T-helper 2 cell treated with Interferon-gamma antibody and Interleukin-4, amounts not matched to agents 5 μg/mL and 100 μg/mL, for 36 hours (primary cell): ENCODE results near the gene PRIM1.
"Not testable (repeated sequence)": the region's sequence is repeated elsewhere in the genome, so short reads cannot be mapped to it uniquely, and the experiment has no call there.

ENCODE experiments used
- DNase-seq: peaks from one replicate; pipeline ENCODE4 v3.0.0; 2021; ENCODE audit warnings: low spot score
- H3K27ac Mint-ChIP-seq: one replicate; pipeline ENCODE4 v1.8.0; 2021; ENCODE audit warnings: mild to moderate bottlenecking, mixed read lengths
- H3K27me3 Mint-ChIP-seq: one replicate; pipeline ENCODE4 v1.8.0; 2021; ENCODE audit warnings: low read depth, mixed read lengths
- H3K36me3 Mint-ChIP-seq: one replicate; pipeline ENCODE4 v1.8.0; 2021; ENCODE audit warnings: low read depth, mixed read lengths
- H3K4me1 Mint-ChIP-seq: one replicate; pipeline ENCODE4 v1.8.0; 2021; ENCODE audit warnings: low read depth, mixed read lengths
- H3K4me3 Mint-ChIP-seq: one replicate; pipeline ENCODE4 v1.8.0; 2022; ENCODE audit warnings: mild to moderate bottlenecking, moderate library complexity, mixed read lengths
- H3K9me3 Mint-ChIP-seq: one replicate; pipeline ENCODE4 v1.8.0; 2021; ENCODE audit warnings: mixed read lengths

Gene PRIM1

GRCh38 chr12:56749853-56750252, 2.3 kb downstream of the PRIM1 start:
- Mint-ChIP-seq H3K4me3 (peak overlapping the region; percentile 80), H3K27ac (peak overlapping the region; percentile 84), H3K27me3 (no peaks in the 10 kb centered on the region), H3K36me3 (peaks cover 44% of the 10 kb centered on the region), H3K9me3 (no peaks in the 10 kb centered on the region), H3K4me1 (peaks cover 33% of the 10 kb centered on the region)
- no peak for DNase-seq

GRCh38 chr12:56749359-56749758, 2.8 kb downstream of the PRIM1 start:
- Mint-ChIP-seq H3K36me3 (peaks cover 44% of the 10 kb centered on the region), H3K4me3 (peak overlapping the region; percentile 80), H3K27me3 (no peaks in the 10 kb centered on the region), H3K27ac (peak overlapping the region; percentile 84), H3K9me3 (no peaks in the 10 kb centered on the region), H3K4me1 (peaks cover 33% of the 10 kb centered on the region)
- DNase-seq = no peak

GRCh38 chr12:56728139-56728861, 23.8 kb downstream of the PRIM1 start:
- H3K4me1 Mint-ChIP-seq = peaks cover 13% of the 10 kb centered on the region
- no peaks in the 10 kb centered on the region for H3K27me3 Mint-ChIP-seq
- H3K36me3 Mint-ChIP-seq = peaks cover 52% of the 10 kb centered on the region
- H3K27ac Mint-ChIP-seq = no peak overlapping the region
- H3K4me3 Mint-ChIP-seq = no peak overlapping the region
- H3K9me3 Mint-ChIP-seq = no peaks in the 10 kb centered on the region
- DNase-seq = no peak

GRCh38 chr12:56726196-56726675, 25.9 kb downstream of the PRIM1 start:
- H3K27ac Mint-ChIP-seq = peak overlapping the region; percentile 96
- not testable (repeated sequence) for DNase-seq, H3K27me3 Mint-ChIP-seq, H3K9me3 Mint-ChIP-seq
- peaks cover 62% of the 10 kb centered on the region for H3K36me3 Mint-ChIP-seq
- H3K4me1 Mint-ChIP-seq = peaks cover 31% of the 10 kb centered on the region
- peak overlapping the region; percentile 95 for H3K4me3 Mint-ChIP-seq

- Mint-ChIP-seq H3K4me1 (peaks cover 37% of the 10 kb centered on the region), H3K27me3 (no peaks in the 10 kb centered on the region), H3K4me3 (peak overlapping the region; percentile 95), H3K36me3 (peaks cover 63% of the 10 kb centered on the region), H3K9me3 (no peaks in the 10 kb centered on the region), H3K27ac (peak overlapping the region; percentile 96)
- DNase-seq = no peak
These were observed 26.4 kb downstream of the PRIM1 start for GRCh38 chr12:56725723-56726102.

GRCh38 chr12:56724972-56725722, 27.0 kb downstream of the PRIM1 start, which contains the start of gene NACA:
Gene NACA, minus strand, starts transcription at chr12:56725299. Its CDS starts 778 bp downstream, at chr12:56724521.
- H3K9me3 Mint-ChIP-seq = no peaks in the 10 kb centered on the region
- H3K4me3 Mint-ChIP-seq = peak within 1 kb of the TSS; percentile 95
- peaks cover 68% of the 10 kb centered on the region for H3K36me3 Mint-ChIP-seq
- H3K27ac Mint-ChIP-seq = peak within 1 kb of the TSS; percentile 96
- peak; percentile 99 for DNase-seq
- H3K27me3 Mint-ChIP-seq = no peaks in the 10 kb centered on the region
- H3K4me1 Mint-ChIP-seq = peaks cover 42% of the 10 kb centered on the region

- peak overlapping the region; percentile 95 for H3K4me3 Mint-ChIP-seq
- H3K36me3 Mint-ChIP-seq = peaks cover 70% of the 10 kb centered on the region
- peaks cover 45% of the 10 kb centered on the region for H3K4me1 Mint-ChIP-seq
- no peaks in the 10 kb centered on the region for H3K9me3 Mint-ChIP-seq
- H3K27ac Mint-ChIP-seq = peak overlapping the region; percentile 96
- no peaks in the 10 kb centered on the region for H3K27me3 Mint-ChIP-seq
- DNase-seq = no peak
These were observed 27.5 kb downstream of the PRIM1 start for GRCh38 chr12:56724701-56724971.

- H3K4me1 Mint-ChIP-seq = peaks cover 51% of the 10 kb centered on the region
These were observed 28.0 kb downstream of the PRIM1 start for GRCh38 chr12:56723889-56724700.

GRCh38 chr12:56723352-56723751, 28.8 kb downstream of the PRIM1 start:
- Mint-ChIP-seq H3K36me3 (peaks cover 75% of the 10 kb centered on the region), H3K27ac (no peak overlapping the region), H3K4me1 (peaks cover 56% of the 10 kb centered on the region), H3K9me3 (no peaks in the 10 kb centered on the region), H3K4me3 (peak overlapping the region; percentile 95), H3K27me3 (no peaks in the 10 kb centered on the region)
- no peak for DNase-seq

More at GRCh38 chr12:56723889-56724700, 28.0 kb downstream of the PRIM1 start:
- Mint-ChIP-seq H3K4me3 (peak overlapping the region; percentile 95), H3K36me3 (peaks cover 71% of the 10 kb centered on the region), H3K27ac (peak overlapping the region; percentile 96), H3K27me3 (no peaks in the 10 kb centered on the region), H3K9me3 (no peaks in the 10 kb centered on the region)
- no peak for DNase-seq

- Mint-ChIP-seq H3K4me3 (peak overlapping the region; percentile 95), H3K27me3 (no peaks in the 10 kb centered on the region), H3K9me3 (no peaks in the 10 kb centered on the region), H3K36me3 (peaks cover 75% of the 10 kb centered on the region), H3K27ac (no peak overlapping the region), H3K4me1 (peaks cover 56% of the 10 kb centered on the region)
- DNase-seq = no peak
These were observed 29.3 kb downstream of the PRIM1 start for GRCh38 chr12:56722832-56723231.

- Mint-ChIP-seq H3K36me3 (peaks cover 71% of the 10 kb centered on the region), H3K4me1 (peaks cover 61% of the 10 kb centered on the region), H3K4me3 (peak overlapping the region; percentile 95), H3K27me3 (no peaks in the 10 kb centered on the region), H3K9me3 (no peaks in the 10 kb centered on the region), H3K27ac (peak overlapping the region; percentile 6)
- DNase-seq = no peak
These were observed 30.4 kb downstream of the PRIM1 start for GRCh38 chr12:56721721-56722120.

- Mint-ChIP-seq H3K27ac (peak overlapping the region; percentile 80), H3K27me3 (no peaks in the 10 kb centered on the region), H3K4me3 (peak overlapping the region; percentile 95), H3K4me1 (peaks cover 65% of the 10 kb centered on the region), H3K9me3 (no peaks in the 10 kb centered on the region), H3K36me3 (peaks cover 74% of the 10 kb centered on the region)
- DNase-seq = no peak
These were observed 30.9 kb downstream of the PRIM1 start for GRCh38 chr12:56721216-56721615.

GRCh38 chr12:56720731-56721151, 31.4 kb downstream of the PRIM1 start:
- H3K27ac Mint-ChIP-seq = peak overlapping the region; percentile 80
- no peaks in the 10 kb centered on the region for H3K9me3 Mint-ChIP-seq
- no peak for DNase-seq
- no peaks in the 10 kb centered on the region for H3K27me3 Mint-ChIP-seq
- H3K4me3 Mint-ChIP-seq = peak overlapping the region; percentile 95
- H3K4me1 Mint-ChIP-seq = peaks cover 63% of the 10 kb centered on the region
- H3K36me3 Mint-ChIP-seq = peaks cover 77% of the 10 kb centered on the region

GRCh38 chr12:56719056-56719455, 33.1 kb downstream of the PRIM1 start:
- no peaks in the 10 kb centered on the region for H3K27me3 Mint-ChIP-seq
- H3K9me3 Mint-ChIP-seq = no peaks in the 10 kb centered on the region
- H3K27ac Mint-ChIP-seq = peak overlapping the region; percentile 80
- DNase-seq = no peak
- no peak overlapping the region for H3K4me3 Mint-ChIP-seq
- H3K36me3 Mint-ChIP-seq = peaks cover 75% of the 10 kb centered on the region
- peaks cover 65% of the 10 kb centered on the region for H3K4me1 Mint-ChIP-seq
